Esophagus muscularis mucosa (tissue), 3 donors: Measurements from ENCODE around the gene UBQLN4.

ENCODE experiments used
- CTCF ChIP-seq, 3 experiments: fragments of 200-600 bp in 2 of 3; fragments of 450-650 bp in 1 of 3; sonication (generic) in 2 of 3; IDR thresholded peaks; one replicate each; pipeline ENCODE4 v1.5.1; 2017 to 2019; ENCODE audit warnings: antibody characterized with exemption in 3 of 3, mild to moderate bottlenecking in 2 of 3, moderate library complexity in 1 of 3
- POLR2A ChIP-seq: fragments of 450-650 bp; IDR thresholded peaks from one replicate; pipeline ENCODE4 v1.6.1; 2017; ENCODE audit warnings: antibody characterized with exemption, moderate library complexity, mild to moderate bottlenecking, low read depth

- TF ChIP-seq CTCF (IDR thresholded peaks at IDR 0.05) = no peak
- TF ChIP-seq POLR2A = no peak
Measured at GRCh38 chr1:156051011-156051725, 2.4 kb downstream of the UBQLN4 start.
